Suprapubic skin (tissue), 4 donors: ENCODE results near the gene DIAPH2. TPM values are rescaled to one million over a fixed set of nuclear protein-coding genes. Genes with fewer than 3 reads are reported as not detected.

Experiments
- DNase-seq, 2 donors: peaks; one replicate each; pipeline ENCODE4 v3.0.0-alpha.2; 2019; ENCODE audit warnings: low spot score in 2 of 2
- H3K27ac ChIP-seq: fragments of 200-600 bp; sonication (generic); one replicate; pipeline ENCODE4 v1.5.1; 2019
- H3K27me3 ChIP-seq: fragments of 200-600 bp; sonication (generic); one replicate; pipeline ENCODE4 v1.5.1; 2019
- H3K36me3 ChIP-seq: fragments of 200-600 bp; sonication (generic); one replicate; pipeline ENCODE4 v1.5.1; 2019
- H3K4me1 ChIP-seq: fragments of 200-600 bp; sonication (generic); one replicate; pipeline ENCODE4 v1.5.1; 2019
- H3K4me3 ChIP-seq: fragments of 200-600 bp; sonication (generic); one replicate; pipeline ENCODE4 v1.5.1; 2019; ENCODE audit warnings: mild to moderate bottlenecking
- H3K9me3 ChIP-seq: fragments of 200-600 bp; sonication (generic); one replicate; pipeline ENCODE4 v1.5.1; 2019
- CTCF ChIP-seq, 2 donors: fragments of 200-600 bp in 1 of 2; fragments of 450-650 bp in 1 of 2; sonication (generic) in 1 of 2; IDR thresholded peaks; one replicate each; pipeline ENCODE4 v1.5.1; 2016 to 2019; ENCODE audit warnings: antibody characterized with exemption in 2 of 2, mild to moderate bottlenecking in 1 of 2, moderate library complexity in 1 of 2
- EP300 ChIP-seq: sonication (generic); formaldehyde crosslinking; IDR thresholded peaks from one replicate; pipeline ENCODE4 v1.6.1; 2017; ENCODE audit warnings: antibody characterized with exemption
- POLR2A ChIP-seq, 2 donors: fragments of 450-650 bp; IDR thresholded peaks; one replicate each; pipeline ENCODE4 v1.6.1; 2017; ENCODE audit warnings: antibody characterized with exemption in 2 of 2, mild to moderate bottlenecking in 2 of 2, moderate library complexity in 2 of 2
- POLR2AphosphoS5 ChIP-seq, 3 donors: sonication (generic); formaldehyde crosslinking; IDR thresholded peaks; one replicate each; pipeline ENCODE4 v1.6.1; 2017; ENCODE audit warnings: antibody characterized with exemption in 3 of 3
- WGBS: methylation state at CpG from one replicate; pipeline ENCODE4 v1.1.5; 2018; 5-methylcytosine and 5-hydroxymethylcytosine counted together
- total RNA-seq, 4 donors: library from RNA; depleted of rRNA; stranded (reverse); fragments of >200 nt; gene quantifications; one replicate each; pipeline ENCODE4 v1.1.0, GENCODE V29; 2016

The DIAPH2 gene
- total RNA-seq, 4 donors from 2014 or later: 17.5 to 38.7 (median 18.6) TPM

- Histone ChIP-seq H3K36me3 (no peaks in the 10 kb centered on the region), H3K4me1 (no peaks in the 10 kb centered on the region), H3K27me3 (no peaks in the 10 kb centered on the region), H3K27ac (no peak overlapping the region), H3K4me3 (no peak overlapping the region), H3K9me3 (no peaks in the 10 kb centered on the region)
- 95% methylated on average over 3 of the region's 3 CpGs for WGBS
- no peak for TF ChIP-seq POLR2AphosphoS5 (IDR thresholded peaks at IDR 0.05)
- no peak for TF ChIP-seq EP300
- TF ChIP-seq POLR2A (IDR thresholded peaks at IDR 0.05): no peak
- no peak for TF ChIP-seq CTCF (IDR thresholded peaks at IDR 0.05)
- DNase-seq: no peak
Measured at GRCh38 chrX:97384685-97385084, 700.0 kb downstream of the DIAPH2 start.

GRCh38 chrX:97387004-97387403, 702.4 kb downstream of the DIAPH2 start:
- Histone ChIP-seq H3K4me3 (no peak overlapping the region), H3K27me3 (no peaks in the 10 kb centered on the region), H3K9me3 (no peaks in the 10 kb centered on the region), H3K4me1 (no peaks in the 10 kb centered on the region), H3K27ac (no peak overlapping the region), H3K36me3 (no peaks in the 10 kb centered on the region)
- no peak for DNase-seq
- no peak for TF ChIP-seq POLR2AphosphoS5 (IDR thresholded peaks at IDR 0.05)
- no peak for TF ChIP-seq CTCF (IDR thresholded peaks at IDR 0.05)
- TF ChIP-seq EP300: no peak
- TF ChIP-seq POLR2A (IDR thresholded peaks at IDR 0.05): no peak

- WGBS: 87% methylated on average over 3 of the region's 3 CpGs
- no peak for DNase-seq
- TF ChIP-seq POLR2A (IDR thresholded peaks at IDR 0.05) (no peak), CTCF (IDR thresholded peaks at IDR 0.05) (no peak), EP300 (no peak), POLR2AphosphoS5 (IDR thresholded peaks at IDR 0.05) (no peak)
Measured at GRCh38 chrX:97389761-97390192, 705.1 kb downstream of the DIAPH2 start.

GRCh38 chrX:97397371-97397770, 712.7 kb downstream of the DIAPH2 start:
- Histone ChIP-seq H3K4me1 (no peaks in the 10 kb centered on the region), H3K27me3 (no peaks in the 10 kb centered on the region), H3K27ac (no peak overlapping the region), H3K4me3 (no peak overlapping the region), H3K9me3 (no peaks in the 10 kb centered on the region), H3K36me3 (no peaks in the 10 kb centered on the region)
- no peak for TF ChIP-seq POLR2A (IDR thresholded peaks at IDR 0.05)
- no peak for TF ChIP-seq CTCF (IDR thresholded peaks at IDR 0.05)
- TF ChIP-seq EP300: no peak
- TF ChIP-seq POLR2AphosphoS5 (IDR thresholded peaks at IDR 0.05): no peak
- WGBS: 81% methylated on average over 3 of the region's 3 CpGs
- DNase-seq: no peak

More at GRCh38 chrX:97389761-97390192, 705.1 kb downstream of the DIAPH2 start:
- no peak overlapping the region for H3K27ac ChIP-seq
- no peak overlapping the region for H3K4me3 ChIP-seq
- no peaks in the 10 kb centered on the region for H3K27me3 ChIP-seq
- no peaks in the 10 kb centered on the region for H3K4me1 ChIP-seq
- no peaks in the 10 kb centered on the region for H3K9me3 ChIP-seq
- H3K36me3 ChIP-seq: no peaks in the 10 kb centered on the region

- no peak overlapping the region for H3K27ac ChIP-seq
- WGBS: 71% methylated on average over 3 of the region's 3 CpGs
- no peaks in the 10 kb centered on the region for H3K4me1 ChIP-seq
- no peak for DNase-seq
- TF ChIP-seq POLR2A (IDR thresholded peaks at IDR 0.05) (no peak), CTCF (IDR thresholded peaks at IDR 0.05) (no peak), POLR2AphosphoS5 (IDR thresholded peaks at IDR 0.05) (no peak), EP300 (no peak)
- H3K27me3 ChIP-seq: no peaks in the 10 kb centered on the region
- H3K9me3 ChIP-seq: no peaks in the 10 kb centered on the region
- no peak overlapping the region for H3K4me3 ChIP-seq
- no peaks in the 10 kb centered on the region for H3K36me3 ChIP-seq
Measured at GRCh38 chrX:97398030-97398551, 713.4 kb downstream of the DIAPH2 start.
